HL-60 (cell line): Measurements from ENCODE around the gene C1orf105.

Source experiments
- DNase-seq, 2 experiments: peaks; one replicate each; pipeline ENCODE4 v3.0.0-alpha.2; 2010 to 2020; ENCODE audit warnings: low read depth in 1 of 2, low spot score in 1 of 2
- H3K27ac ChIP-seq: fragments of 250-450 bp; sonication (Bioruptor Pico); replicated peaks from 2 replicates; pipeline ENCODE4 v1.5.1; 2020; ENCODE audit warnings: mild to moderate bottlenecking, moderate library complexity
- H3K27me3 ChIP-seq: fragments of 250-450 bp; sonication (Bioruptor Pico); 2 replicates; pipeline ENCODE4 v1.5.1; 2021; ENCODE audit warnings: mild to moderate bottlenecking, moderate library complexity; ENCODE audit not compliant: insufficient read depth, poor library complexity, severe bottlenecking
- H3K4me3 ChIP-seq: replicated peaks from 2 replicates; pipeline ENCODE4 v1.5.1; 2011; ENCODE audit warnings: mild to moderate bottlenecking, control low read depth, low read length; ENCODE audit not compliant: insufficient read depth
- GABPA ChIP-seq: IDR thresholded peaks from 2 replicates; pipeline ENCODE4 v1.6.1; 2012; ENCODE audit warnings: low read depth
- POLR2AphosphoS5 ChIP-seq: IDR thresholded peaks from 2 replicates; pipeline ENCODE4 v1.6.1; 2012; ENCODE audit warnings: low read depth
- SPI1 ChIP-seq: IDR thresholded peaks from 2 replicates; pipeline ENCODE4 v1.6.1; 2012; ENCODE audit warnings: low read depth, mild to moderate bottlenecking, borderline replicate concordance
- TF ChIP-seq, protein P1 (sequence below): IDR thresholded peaks from 2 replicates; pipeline ENCODE4 v1.6.1; 2012; ENCODE audit warnings: low read depth; ENCODE audit not compliant: insufficient replicate concordance
- TF ChIP-seq, protein P2 (sequence below): IDR thresholded peaks from one replicate; pipeline ENCODE4 v1.5.1; 2011; ENCODE audit warnings: low read length, control low read depth, inconsistent platforms; ENCODE audit not compliant: insufficient read depth

The C1orf105 gene

DNA sequence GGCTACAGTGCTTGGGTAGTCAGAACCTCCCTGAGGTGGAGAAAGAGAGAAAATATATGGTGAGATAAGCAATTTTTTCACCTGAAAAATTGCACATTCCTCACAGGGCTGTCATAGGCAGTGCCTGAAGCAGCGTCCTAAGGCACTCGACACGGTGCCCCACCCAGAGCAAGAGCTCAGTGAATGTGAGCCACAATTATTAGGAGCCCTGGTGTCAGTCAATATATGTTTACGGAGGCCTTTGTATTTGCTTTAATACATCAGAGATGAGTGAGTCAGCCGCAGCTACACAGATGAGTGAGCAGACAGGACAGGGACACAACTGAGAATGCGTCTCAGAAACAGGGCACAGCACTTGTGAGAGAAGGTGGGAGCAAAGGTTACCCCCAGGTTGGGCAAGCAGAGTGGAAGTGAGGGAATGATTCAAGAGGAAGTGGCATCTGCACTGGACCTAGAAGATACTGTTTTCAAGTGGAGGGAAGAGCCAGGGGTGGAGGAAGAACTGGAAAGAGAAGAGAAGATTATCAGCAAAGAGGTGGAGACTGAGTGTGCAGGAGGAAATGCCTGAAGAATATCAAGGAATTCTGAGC lies 28.6 kb downstream of the C1orf105 start:
- TF ChIP-seq, protein P1, sequence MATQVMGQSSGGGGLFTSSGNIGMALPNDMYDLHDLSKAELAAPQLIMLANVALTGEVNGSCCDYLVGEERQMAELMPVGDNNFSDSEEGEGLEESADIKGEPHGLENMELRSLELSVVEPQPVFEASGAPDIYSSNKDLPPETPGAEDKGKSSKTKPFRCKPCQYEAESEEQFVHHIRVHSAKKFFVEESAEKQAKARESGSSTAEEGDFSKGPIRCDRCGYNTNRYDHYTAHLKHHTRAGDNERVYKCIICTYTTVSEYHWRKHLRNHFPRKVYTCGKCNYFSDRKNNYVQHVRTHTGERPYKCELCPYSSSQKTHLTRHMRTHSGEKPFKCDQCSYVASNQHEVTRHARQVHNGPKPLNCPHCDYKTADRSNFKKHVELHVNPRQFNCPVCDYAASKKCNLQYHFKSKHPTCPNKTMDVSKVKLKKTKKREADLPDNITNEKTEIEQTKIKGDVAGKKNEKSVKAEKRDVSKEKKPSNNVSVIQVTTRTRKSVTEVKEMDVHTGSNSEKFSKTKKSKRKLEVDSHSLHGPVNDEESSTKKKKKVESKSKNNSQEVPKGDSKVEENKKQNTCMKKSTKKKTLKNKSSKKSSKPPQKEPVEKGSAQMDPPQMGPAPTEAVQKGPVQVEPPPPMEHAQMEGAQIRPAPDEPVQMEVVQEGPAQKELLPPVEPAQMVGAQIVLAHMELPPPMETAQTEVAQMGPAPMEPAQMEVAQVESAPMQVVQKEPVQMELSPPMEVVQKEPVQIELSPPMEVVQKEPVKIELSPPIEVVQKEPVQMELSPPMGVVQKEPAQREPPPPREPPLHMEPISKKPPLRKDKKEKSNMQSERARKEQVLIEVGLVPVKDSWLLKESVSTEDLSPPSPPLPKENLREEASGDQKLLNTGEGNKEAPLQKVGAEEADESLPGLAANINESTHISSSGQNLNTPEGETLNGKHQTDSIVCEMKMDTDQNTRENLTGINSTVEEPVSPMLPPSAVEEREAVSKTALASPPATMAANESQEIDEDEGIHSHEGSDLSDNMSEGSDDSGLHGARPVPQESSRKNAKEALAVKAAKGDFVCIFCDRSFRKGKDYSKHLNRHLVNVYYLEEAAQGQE, result no peak
- peak; percentile 78; the same call in 1 of the 2 replicates for TF ChIP-seq SPI1

DNA sequence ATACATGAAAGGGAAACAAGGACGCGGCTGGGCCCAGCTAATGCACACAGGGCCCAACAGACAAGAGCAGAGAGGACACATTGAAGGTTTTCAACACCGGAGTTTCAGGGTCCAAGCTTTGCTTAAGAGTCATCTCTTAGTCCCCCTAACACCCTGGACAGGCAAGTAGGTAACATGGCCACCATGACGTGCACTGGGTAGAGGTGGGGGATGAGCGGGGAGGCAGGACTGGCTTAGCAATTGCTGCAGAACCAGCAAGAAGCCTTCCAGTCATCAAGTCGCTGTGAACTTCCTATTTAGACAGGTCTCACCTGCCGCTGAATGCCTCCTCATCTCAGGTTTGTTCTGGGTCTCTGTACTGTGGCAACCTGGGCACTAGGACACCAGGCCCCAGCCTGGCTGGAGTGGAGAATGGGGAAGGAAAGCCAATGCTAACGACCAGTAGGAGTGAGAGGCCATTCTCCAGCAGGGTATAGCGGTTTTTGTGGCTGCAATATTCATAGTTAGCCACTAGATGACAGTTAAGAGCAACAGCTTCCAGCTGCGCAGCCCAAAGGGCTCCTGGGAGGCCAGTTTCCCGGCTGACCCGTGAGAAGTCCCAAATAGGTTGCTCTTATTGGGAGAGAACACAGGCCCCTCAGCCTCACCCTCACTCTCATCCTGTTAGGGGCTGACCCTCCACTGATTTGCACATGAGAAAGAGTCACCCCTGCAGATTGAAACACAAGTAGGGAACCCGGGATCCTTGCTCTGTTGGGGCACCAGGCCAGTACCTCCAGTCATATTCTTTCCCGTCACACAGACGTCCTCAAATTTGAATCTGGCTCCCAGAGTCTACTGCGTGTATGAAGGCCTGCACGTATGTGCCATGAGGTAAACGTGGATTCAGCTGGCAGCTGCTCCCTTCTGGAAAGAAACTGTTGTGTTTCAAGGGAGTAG lies 29.4 kb downstream of the C1orf105 start:
- Histone ChIP-seq H3K27ac (peak overlapping the region; percentile 83), H3K27me3 (no peaks in the 10 kb centered on the region), H3K4me3 (no peak overlapping the region)
- TF ChIP-seq, protein P1, result no peak
- TF ChIP-seq, protein P2, sequence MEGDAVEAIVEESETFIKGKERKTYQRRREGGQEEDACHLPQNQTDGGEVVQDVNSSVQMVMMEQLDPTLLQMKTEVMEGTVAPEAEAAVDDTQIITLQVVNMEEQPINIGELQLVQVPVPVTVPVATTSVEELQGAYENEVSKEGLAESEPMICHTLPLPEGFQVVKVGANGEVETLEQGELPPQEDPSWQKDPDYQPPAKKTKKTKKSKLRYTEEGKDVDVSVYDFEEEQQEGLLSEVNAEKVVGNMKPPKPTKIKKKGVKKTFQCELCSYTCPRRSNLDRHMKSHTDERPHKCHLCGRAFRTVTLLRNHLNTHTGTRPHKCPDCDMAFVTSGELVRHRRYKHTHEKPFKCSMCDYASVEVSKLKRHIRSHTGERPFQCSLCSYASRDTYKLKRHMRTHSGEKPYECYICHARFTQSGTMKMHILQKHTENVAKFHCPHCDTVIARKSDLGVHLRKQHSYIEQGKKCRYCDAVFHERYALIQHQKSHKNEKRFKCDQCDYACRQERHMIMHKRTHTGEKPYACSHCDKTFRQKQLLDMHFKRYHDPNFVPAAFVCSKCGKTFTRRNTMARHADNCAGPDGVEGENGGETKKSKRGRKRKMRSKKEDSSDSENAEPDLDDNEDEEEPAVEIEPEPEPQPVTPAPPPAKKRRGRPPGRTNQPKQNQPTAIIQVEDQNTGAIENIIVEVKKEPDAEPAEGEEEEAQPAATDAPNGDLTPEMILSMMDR, result peak; percentile 86
- peak; percentile 40 to 89 for DNase-seq

More for the DNA sequence above, 28.6 kb downstream of the C1orf105 start:
- Histone ChIP-seq H3K27me3 (no peaks in the 10 kb centered on the region), H3K27ac (peak overlapping the region; percentile 83), H3K4me3 (no peak overlapping the region)
- DNase-seq, result peak in 1 of 2 experiments; percentile 65

DNA sequence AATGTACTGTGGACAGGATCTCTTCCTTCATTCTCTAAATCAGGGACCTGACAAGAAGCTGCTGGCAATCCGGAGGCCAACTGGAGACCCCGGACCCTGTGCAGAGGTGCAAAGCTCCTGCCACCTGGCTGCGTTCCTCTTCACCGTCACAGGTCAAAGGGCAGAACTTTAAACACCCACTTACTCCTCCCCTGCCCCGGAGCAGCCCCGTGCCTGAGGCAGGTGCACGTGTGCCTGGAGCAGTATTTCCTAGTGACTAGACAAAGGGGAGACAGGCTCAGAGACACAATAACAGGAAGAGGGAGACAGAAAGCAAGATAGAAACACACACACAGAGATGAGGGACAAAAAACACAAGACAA lies 30.0 kb downstream of the C1orf105 start:
- TF ChIP-seq SPI1 (no peak), POLR2AphosphoS5 (no peak)
- Histone ChIP-seq H3K27ac (peak overlapping the region; percentile 83), H3K4me3 (no peak overlapping the region), H3K27me3 (no peaks in the 10 kb centered on the region)
- DNase-seq, result peak in 1 of 2 experiments; percentile 47

DNA sequence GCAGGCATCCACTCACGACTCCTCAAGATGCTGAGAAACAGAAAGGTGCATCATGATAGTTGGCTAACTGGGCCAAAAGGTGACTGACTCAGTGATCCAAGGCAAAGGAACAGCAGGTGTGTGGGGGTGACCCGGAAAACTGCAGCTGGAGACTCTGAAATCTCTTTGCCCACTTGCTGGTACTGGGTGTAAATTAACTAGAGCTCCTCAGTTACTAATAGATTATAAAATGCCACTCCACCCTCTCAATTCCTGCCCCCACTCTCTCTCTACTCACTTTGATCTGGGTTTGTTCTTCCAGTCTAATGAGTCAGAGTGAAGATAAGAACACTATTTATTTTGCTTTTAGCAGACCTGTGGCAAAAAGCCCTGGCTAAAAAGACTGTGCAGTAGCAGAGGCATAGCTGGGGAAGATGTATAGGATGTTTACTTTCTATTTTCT lies 30.5 kb downstream of the C1orf105 start:
- Histone ChIP-seq H3K27me3 (no peaks in the 10 kb centered on the region), H3K27ac (peak overlapping the region; percentile 83)
- TF ChIP-seq SPI1 (no peak), POLR2AphosphoS5 (no peak), GABPA (no peak)
- TF ChIP-seq, protein P1, result no peak
- TF ChIP-seq, protein P2, result no peak

More for the DNA sequence above, 30.5 kb downstream of the C1orf105 start:
- H3K4me3 ChIP-seq, result no peak overlapping the region
- DNase-seq, result no peak
